Daoy (cell line): ENCODE data around the gene FOXO1. TPM values are rescaled to one million over a fixed set of nuclear protein-coding genes. Genes with fewer than 3 reads are reported as not detected.

ENCODE experiments used
- DNase-seq: peaks from one replicate; pipeline ENCODE4 v3.0.0-alpha.2; 2015; ENCODE audit warnings: low read depth
- total RNA-seq: library from RNA; depleted of rRNA; stranded (reverse); fragments of >200 nt; shearing (Covaris generic); gene quantifications from 2 replicates; pipeline ENCODE4 v1.2.3, GENCODE V29; 2014

The FOXO1 gene
- total RNA-seq, 1 experiment from 2014 or later, result 5.0 TPM

- no peak for DNase-seq
Measured at GRCh38 chr13:40609972-40610726, 56.3 kb downstream of the FOXO1 start.

DNA sequence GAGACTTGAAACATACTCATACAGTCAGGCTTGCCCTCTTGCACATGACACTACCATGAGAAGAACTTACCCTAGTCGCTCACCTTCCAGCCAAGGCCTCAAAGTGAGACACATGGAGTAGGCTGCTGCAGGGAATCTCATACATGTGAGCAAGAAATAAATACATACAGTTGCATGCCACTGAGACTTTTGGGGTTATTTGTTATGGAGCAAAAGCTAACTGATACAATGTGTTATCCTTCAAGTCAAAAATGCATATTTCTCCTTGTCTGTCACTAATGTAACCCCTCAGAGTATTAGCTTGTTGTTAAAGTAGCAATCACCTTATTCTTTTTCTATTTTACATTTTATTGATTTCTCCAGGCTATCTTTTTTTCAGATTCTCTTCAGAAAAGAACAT is 58.1 kb downstream of the FOXO1 start:
- DNase-seq, result no peak

- no peak for DNase-seq
Measured at GRCh38 chr13:40605573-40605972, 60.9 kb downstream of the FOXO1 start.

DNA sequence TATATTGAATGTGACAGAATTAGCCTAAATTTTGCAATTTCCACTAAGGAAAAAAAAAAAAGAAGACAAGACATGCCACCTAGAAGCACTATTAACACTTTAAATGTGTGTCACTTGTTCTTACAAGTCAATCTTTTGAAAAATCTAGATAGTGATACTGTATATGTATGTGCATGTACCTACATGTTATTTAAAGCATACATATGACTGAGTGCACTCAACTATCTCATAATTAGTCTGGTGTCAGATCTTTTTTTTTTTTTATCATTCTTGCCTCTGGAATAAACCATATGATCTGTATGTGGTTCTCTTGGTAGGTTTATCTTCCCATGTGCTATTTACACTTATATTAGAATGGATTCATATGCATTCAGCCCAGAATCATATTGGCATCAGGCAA is 62.3 kb downstream of the FOXO1 start:
- DNase-seq, result no peak

- no peak for DNase-seq
Measured at GRCh38 chr13:40600149-40600751, 66.2 kb downstream of the FOXO1 start.

DNA sequence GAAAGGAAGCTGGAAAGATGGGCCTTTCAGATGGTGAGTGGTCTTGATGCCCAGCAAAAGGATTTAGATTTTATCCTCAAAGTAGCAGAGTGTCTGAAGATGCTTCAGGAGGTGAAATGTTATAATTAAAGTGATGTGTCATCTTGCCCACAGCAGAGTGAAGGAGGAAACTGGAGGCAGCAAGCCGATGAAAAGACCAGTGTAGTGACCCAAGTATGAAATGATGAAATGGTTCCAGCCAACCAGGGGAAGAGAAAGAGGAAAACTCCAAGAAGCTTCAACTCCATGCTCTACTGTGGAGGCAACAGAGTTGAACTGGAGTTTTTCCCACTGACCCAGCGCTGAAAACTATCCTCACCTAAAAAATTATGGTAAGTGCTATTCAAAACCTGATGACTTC is 66.7 kb downstream of the FOXO1 start:
- DNase-seq, result no peak

DNA sequence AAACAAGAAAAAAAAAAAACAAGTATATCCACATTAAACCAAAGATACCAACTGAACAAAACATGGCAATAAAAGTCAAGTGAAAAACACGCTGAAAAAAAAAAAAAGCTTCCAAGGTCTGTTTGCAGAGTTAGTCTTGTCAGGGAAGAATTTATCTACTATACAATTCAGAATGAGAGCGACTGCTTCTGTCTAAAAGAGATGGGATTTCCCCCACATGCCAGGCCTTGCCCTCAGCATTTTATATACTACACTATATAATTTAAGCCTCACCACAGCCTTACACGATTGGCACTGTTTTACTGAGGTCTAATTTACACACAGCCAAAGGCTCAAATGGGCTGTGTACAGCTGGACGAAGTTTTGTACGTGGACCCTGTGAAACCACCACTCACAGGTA is 67.3 kb downstream of the FOXO1 start:
- DNase-seq, result no peak

DNA sequence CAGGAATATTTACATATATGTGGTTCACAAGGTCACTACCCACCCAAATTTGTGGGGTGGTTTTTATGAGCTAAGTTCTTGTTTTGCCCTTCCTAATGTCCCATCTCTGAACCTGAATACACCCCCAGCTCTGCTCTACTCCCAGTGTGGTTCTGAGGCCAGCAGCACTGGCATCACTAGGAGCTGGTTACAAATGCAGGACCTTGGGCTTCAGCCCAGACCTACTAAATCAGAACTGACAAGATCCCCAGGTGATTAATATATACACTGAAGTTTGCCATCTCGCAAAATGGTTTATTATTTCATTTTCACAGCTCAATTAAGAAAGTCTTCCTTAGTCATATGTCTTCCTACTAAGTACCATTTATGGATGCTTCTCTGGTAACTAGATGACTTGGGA is 67.9 kb downstream of the FOXO1 start:
- DNase-seq, result no peak

DNA sequence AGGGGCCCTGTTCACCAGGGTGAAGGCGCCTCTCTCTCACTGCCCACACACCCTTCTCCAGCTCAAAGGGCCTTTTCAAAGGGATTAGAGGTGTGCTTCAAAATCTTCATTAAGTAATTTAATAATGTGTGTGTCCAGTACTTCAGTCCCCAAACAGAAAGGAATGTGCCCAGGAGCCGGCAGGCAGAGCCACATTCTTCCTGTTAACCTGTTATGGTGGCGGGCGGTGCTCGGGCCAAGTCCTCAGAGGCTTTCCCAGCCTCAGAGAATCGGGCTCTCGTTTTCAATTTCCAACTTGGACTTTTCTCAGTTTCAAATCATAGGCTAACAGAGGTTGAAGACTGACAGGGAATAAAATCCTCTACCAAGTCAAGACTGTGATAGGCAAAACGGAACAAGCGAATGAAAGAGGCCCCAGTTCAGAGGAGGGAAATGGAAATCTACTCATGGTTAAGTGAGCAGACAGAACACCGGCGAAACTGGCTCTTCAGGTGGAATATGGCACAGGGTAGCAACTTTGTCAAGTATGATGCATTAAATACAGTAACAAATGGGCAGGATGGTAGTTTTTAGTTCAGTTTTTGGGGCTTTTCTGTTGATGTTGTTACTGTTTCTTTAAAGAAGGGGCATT is 68.6 kb downstream of the FOXO1 start:
- DNase-seq, result no peak

DNA sequence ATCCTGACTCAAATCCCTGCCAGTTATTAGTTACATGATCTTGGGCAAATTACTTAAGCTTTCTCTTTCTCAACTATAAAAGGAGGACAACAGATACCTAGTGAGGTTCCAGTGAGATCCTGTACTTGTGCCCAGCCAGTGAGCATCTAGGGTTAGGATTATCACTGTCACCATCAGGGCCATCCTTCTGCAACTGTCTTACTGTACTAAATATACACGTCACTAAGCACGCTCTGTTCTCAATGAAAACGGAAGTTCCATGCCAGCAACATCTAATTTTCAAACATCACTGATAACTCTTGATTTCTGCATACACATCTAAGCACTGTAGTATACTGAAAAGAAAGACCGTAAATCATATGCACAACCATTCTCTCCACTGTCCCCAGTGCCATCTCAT is 70.0 kb downstream of the FOXO1 start:
- no peak for DNase-seq

DNA sequence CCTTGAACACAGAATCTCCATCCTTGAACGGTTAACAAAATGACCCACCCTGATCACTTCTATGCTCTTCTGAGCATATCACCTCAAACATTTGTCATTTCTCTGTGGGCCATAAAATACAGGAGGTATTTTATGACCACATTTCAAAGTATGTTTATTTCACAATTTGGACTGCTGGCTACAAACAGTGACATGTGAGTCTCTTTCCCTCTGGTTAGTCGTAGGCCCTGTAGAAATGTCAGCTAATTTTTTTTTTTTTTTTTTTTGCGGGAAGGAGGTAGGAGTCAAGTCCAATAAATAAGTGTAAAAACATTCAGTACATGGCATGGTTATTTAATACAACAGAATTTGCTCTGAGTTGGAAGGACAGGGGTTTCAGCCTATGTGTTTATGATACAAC is 70.7 kb downstream of the FOXO1 start:
- DNase-seq, result no peak

DNA sequence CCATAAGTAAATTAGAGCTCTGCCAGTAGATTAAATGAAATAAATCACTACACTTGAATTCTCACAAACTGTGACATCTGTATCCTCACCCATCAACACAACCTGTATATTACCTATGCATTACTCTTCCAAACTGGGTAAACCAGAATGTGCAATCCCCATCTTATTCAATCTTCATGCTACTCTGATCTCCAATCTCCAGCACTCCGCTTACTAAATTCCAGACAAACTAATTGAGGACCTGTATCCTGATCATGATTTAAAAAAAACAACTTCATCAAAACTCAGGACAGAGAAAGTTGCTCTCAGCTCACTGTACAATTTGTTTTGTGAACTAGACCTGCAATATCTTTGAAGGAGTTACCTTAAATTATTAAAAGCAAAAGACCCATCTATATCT is 74.4 kb downstream of the FOXO1 start:
- DNase-seq, result no peak

DNA sequence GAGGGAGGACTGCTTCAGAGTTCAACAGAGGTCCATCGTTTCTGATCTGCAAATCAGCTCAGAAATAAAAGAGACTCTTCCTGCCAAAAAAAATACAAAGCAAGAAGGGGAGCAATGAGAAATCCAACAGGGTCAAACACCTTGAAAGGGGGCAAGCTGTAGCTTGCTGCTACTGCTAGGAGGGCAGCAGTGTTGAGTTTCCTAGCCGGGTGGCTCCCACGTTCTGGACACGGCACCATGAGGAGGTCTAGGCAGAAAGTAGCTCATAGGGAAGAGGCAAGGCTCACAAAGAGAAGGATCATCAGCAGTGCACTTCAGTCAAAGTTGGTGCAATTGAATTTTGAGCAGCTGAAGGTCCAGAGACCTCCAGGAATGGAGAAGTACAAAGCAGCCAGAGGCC is 75.3 kb downstream of the FOXO1 start:
- no peak for DNase-seq

GRCh38 chr13:40590112-40590862 is 76.2 kb downstream of the FOXO1 start:
- DNase-seq, result no peak

- peak; percentile 56 for DNase-seq
Measured at GRCh38 chr13:40589285-40590109, 76.9 kb downstream of the FOXO1 start.

DNA sequence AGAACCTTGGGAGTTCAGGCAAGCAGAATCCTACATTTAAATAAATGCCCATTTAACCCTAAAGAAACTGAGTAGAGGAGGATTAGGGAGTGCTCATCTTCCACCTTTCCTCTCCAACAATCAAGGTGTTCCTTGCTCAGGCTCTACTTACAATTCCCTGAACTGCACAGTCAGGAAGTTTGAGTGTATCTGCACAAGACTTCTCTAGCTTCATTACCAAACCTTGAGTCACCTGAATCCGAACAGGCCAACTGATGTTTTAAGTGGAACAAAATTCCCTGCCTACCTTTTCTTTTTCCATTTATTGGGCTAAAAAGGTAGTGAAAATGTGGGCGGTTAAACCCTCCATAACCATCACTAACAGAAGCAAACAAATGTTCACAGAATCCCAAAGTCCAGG is 78.3 kb downstream of the FOXO1 start:
- DNase-seq, result no peak

DNA sequence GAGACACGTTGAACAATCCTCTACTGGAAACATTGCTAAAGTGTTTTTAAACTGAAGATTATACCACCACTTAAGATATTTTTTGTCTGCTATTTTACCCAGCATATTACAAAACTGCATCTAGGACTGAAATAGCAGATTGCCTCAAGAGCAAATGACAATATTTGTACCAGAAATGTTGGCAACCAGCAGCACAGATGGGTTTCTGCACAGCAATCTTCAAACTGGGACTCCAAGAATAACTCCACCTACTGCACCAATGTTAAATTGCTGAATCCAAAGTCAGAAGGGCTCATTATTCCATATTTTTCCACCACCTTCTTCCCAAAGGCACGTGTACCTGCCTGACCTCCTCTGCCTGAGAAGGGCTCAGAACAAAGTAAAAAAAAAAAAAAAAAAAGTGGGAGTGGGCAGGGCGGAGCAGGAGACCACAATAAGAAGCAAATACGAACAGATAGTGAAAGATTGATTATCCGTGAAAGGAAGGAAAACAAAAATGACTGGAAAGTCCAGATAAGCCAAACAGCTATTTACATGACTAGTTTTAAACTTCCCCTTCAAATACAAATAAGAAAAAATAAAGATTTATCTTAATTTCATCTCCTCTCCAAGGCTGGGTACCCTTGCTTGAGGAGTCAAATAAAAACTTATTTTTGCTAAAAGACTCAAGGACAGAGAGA is 79.4 kb downstream of the FOXO1 start:
- DNase-seq, result no peak

DNA sequence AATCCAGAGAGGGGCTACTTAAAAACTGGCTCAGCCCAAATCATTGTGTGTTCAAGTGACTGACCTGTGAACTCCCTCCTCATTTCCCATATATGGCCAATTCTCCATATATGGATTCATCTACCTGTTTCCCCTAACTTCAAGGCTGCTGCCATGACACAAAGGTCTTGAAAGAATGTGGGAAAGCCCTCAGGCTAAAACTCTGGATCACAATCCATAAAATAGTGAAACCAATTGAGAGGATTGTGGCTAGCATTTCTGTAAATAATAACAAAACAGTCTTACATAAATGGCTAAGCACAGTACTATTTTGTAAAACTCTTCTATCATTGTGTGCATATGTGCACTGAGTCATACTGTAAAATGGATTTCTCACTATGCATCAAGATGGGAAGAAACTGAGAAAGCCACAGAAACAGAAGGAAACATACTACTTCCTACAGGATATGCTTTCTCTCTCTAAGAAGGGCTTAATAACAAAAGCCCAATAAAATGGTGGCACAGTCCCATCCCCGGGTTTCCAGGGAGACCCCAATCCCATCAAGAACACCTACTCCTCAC is 80.5 kb downstream of the FOXO1 start:
- no peak for DNase-seq

DNA sequence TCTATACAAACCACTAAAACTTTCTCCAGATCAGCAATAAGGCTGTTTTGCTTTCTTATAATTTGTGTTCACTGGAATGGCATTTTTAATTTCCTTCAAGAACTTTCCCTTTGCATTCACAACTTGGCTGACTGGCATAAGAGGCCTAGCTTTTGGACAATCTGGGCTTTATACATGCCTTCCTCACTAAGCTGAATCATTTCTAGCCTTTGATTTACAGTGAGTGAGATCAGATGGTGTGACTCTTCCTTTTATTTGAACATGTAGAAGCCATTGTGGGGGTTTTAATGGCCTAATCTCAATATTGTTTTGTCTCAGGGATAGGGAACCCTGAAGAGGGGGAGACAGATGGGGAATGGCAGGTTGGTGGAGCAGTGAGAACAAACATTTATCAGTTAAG is 82.7 kb downstream of the FOXO1 start:
- no peak for DNase-seq

DNA sequence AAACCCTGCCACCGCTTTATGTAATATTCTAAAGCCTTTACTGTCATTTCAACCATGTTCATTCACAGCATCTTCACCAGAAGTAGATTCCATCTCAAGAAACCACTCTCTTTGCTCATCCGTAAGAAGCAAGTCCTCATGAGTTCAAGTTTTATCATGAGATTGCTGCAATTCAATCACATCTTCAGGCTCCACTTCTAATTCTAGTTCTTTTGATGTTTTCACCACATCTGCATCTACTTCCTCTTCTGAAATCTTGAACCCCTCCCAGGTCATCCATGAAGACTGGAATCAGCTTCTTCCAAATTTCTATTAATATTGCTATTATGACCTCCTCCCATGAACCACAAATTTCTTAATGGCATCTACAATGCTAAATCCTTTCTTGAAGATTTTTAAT is 83.9 kb downstream of the FOXO1 start:
- DNase-seq, result no peak

GRCh38 chr13:40581277-40581579 is 85.2 kb downstream of the FOXO1 start:
- no peak for DNase-seq
